SH-SY5Y (cell line): ENCODE data around the gene TRIM71.

ENCODE experiments used
- GATA2 ChIP-seq: IDR thresholded peaks from 2 replicates; pipeline ENCODE4 v1.6.1; 2011; ENCODE audit warnings: mild to moderate bottlenecking, low read depth, low read length
- GATA3 ChIP-seq: IDR thresholded peaks from 2 replicates; pipeline ENCODE4 v1.6.1; 2011; ENCODE audit warnings: low read depth, mild to moderate bottlenecking, low read length, moderate library complexity

The TRIM71 gene

DNA sequence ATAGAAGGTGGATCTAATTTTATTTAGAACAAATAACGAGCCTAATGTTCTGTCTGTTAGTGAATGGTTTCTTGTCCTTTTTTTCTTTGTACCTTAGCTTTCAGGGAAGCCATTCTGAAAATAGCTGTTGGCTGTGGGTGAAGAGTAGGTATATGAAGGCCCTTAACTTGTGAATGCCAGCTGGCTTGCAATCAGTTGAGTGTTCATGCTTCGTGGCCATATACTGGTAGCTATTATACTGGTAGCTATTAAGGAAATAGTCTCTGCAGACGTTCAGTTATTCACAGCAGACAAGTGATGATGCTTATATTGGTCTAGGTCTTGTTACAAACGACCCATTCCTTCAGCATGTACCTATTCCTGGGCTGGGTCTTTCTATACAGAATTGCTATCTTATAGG, 18.8 kb downstream of the TRIM71 start:
- no peak for TF ChIP-seq GATA2
- TF ChIP-seq GATA3, result no peak

DNA sequence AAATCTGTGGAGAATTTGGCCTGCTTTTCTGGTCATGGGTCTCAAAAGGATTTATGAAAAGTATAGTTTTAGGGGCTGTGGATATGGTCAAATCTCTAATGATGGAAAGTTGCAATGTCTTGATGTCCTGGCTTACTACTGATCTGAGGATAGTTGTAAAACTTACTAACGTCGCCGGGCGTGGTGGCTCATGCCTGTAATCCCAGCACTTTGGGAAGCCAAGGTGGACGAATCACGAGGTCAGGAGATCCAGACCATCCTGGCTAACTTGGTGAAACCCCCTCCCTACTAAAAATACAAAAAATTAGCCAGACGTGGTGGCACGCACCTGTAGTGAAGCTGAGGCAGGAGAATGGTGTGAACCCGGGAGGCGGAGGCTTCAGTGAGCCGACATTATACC, 19.6 kb downstream of the TRIM71 start:
- TF ChIP-seq GATA2 (no peak), GATA3 (no peak)

DNA sequence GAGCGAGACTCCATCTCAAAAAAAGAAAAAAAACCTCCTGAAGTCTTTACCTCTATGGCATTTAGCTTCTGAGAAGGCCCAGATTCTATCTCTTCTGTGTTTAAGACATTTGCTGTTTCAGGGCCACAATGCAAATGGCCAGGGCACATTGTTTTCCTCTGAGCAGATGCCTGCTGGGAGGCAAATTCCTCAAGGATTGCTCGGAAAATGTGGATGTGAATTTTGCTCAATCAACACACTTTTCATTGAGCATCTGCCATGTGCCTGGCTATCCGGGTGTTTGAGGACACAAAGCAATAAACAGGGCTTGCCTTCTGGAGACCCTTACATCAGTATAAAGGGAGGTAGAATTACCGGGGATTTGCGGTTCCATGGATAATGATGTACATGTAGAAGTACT, 20.0 kb downstream of the TRIM71 start:
- TF ChIP-seq GATA3 (no peak), GATA2 (no peak)

DNA sequence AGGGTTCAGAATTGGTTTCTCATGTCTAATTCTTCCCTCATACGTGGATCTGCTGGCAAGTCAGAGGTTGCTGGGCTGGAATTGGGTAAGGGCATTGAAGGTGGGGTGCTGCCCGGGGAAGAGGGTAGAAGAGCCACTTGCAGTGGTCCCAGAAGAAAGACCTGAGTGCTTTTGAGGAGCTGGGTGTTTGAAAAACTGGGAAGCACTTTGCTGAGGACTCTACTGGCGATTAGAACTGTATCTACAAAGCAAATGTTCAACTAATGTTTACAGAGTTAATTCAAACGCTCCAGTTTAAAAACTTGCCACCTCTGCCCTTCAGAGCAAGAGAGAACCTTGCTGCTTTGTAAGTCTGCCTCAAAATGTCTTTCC, 21.9 kb downstream of the TRIM71 start:
- TF ChIP-seq GATA2 (no peak), GATA3 (no peak)

DNA sequence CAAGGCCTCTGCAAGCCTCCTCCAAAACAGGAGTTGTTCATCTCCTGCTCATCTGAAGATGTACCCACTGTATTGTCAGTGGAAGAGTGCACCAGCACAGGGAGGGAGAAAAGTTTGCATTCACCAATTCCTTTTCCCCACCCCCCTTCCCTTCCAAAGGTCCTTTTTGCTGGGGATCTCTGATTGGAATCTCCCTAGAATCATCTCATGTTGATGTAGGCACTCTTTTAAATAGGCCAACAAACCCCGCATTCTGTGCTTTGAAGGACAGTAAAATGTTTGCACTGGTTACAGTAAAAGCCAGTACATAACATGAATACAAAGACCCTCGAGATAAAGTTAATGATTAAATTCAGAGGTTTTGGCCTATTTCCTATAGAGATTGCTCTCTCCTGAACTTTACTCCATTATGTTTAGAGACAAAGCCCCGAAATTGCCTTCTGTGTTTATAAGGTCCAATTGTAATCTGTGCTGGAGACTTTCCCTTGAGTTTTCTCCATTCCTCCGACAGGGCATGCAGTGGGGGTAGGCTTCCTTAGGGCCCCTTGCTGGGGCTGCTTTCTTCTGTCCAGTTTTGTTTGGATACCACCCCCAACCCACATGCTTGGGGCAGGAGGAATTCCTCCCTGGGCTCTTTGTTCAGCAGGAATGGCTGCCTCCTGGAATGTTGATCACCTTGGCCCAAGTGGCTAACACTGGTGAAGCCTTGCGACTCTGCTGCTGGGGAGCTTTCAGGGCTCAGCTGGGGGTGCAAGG, 22.5 kb downstream of the TRIM71 start:
- TF ChIP-seq GATA3, result no peak
- TF ChIP-seq GATA2, result no peak

DNA sequence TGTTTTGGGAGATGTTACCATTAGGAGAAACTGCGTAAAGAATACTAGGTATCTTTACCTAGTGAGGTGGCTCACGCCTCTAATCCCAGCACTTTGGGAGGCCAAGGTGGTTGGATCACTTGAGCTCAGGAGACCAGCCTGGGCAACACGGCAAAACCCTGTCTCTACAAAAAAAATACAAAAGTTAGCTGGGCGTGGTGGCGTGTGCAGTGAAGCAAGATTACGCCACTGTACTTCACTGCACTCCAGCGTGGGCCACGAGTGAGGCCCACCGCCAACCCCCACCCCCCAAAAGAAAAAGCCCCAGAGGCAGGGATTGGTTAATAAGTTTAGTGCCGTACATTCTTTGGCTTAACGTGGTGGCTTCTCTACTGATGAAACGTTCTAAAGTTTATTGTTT, 23.5 kb downstream of the TRIM71 start:
- TF ChIP-seq GATA3, result no peak
- TF ChIP-seq GATA2, result no peak

DNA sequence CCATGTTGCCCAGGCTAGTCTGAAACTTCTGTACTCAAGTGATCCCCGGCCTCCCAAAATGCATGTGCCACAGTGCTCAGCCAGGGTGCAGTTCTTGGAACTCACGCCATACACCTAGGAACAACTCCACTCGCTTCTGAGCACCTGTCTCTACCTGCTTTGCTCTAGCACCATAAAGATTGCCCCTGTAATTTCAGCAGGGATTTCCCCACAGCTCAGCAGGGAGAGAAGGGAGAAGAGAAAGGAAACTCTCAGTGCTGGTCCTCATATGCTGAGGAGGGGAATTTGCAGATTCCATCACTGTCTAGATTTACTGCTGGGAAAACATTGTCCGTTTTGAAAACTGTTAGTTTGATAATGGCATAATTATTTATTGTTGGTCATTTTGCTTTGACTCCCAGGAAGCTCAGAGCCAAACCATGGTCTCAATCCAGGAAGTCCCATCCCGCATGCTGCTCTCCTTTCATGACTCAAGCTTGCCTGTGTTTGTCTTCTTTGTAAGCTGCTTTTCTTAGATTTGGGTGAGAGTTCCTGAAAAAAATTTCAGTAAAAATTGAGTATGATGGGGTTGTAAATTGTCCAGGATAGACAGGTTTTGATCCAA, 24.2 kb downstream of the TRIM71 start:
- no peak for TF ChIP-seq GATA2
- no peak for TF ChIP-seq GATA3

DNA sequence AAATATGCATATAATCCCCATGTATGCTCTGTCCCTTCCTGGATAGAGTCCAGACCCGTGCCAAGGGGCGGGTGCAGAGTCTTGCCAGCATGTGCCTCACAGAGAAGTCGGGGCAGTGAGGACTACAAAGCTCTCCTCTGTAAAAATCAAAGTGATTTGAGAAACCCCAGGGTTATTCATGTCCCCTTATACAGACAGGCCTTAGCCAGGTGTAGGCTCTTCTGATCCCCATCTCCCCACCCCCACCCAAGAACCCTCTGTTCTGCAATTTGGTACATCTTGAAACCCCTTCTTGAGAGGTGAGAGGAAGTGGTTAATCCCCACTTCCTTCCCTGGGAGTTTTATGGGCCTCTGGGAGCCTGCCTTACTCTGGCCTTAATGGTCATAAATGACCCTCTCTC, 24.7 kb downstream of the TRIM71 start:
- TF ChIP-seq GATA2 (no peak), GATA3 (no peak)

DNA sequence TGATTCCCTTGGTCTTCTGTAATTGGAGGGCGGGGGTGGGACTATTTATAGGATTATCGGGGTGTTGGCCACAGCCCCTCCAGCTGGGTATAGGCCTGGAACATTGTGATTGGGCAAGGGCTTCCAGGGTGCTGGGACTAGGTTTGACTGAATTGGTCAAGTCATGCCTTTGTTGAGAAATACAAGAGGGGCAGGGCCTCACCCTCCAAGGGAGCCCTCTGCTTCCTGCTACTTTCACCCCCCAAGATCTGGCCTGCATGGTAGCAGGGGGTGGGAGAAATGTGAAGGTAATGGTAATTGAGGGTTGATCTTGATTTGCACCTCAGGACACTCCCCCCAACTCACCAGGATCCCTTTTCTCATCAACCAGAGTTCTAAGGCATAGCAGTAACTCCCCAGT, 25.2 kb downstream of the TRIM71 start:
- TF ChIP-seq GATA2 (no peak), GATA3 (no peak)

DNA sequence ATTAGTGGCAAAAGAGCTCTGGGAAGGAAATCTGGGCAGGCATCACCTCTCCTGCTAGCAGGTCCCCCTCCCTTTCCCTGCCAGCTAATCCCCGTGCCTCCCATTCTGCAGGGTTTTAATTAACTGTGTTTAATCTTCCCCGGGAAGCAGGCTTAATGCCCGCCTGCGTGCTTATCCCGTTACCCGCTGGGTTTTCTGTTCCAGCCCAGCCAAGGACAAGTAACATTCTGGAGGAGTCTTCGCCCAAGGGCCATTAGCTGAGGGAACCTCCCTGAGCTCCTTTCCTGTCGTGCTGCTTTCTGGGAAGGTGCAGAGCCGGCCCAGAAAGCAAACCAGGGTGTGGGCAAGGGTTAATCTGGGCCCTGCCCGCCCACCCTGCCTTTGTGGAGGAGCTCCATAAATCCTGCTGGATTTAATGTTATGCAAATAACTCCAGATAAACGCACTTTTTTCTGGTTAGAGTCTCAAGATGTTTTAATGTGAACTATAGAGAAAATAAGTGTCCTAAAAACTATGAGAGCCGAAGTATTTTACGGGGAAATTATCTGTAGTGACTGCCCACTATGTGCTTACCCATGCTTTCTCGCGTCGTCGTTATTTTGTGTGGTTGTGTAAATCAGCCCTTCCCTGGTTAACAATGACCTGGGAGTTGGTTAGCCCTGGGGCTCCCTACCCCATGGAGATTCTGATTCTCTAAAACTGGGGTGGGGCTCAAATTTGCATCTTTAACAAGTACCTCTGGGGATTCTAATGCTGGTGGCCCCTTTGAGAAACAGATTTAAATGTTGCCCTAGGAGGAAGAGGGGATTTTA, 25.9 kb downstream of the TRIM71 start:
- TF ChIP-seq GATA3, result no peak

DNA sequence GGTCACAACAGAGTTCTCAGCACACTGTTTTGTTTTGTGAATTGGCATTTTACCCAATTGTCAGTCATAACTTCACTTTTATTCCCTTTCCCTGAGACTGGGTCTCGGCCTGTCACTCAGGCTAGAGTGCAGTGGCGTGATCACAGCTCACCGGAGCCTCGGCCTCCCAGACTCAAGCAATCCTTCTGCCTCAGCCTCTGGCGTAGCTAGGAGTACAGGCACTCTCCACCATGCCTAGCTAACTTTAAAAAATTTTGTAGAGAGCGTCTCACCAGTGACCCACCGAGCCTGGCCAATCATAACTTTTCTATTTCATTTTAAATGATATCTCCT, 26.5 kb downstream of the TRIM71 start:
- TF ChIP-seq GATA3, result no peak
- no peak for TF ChIP-seq GATA2

DNA sequence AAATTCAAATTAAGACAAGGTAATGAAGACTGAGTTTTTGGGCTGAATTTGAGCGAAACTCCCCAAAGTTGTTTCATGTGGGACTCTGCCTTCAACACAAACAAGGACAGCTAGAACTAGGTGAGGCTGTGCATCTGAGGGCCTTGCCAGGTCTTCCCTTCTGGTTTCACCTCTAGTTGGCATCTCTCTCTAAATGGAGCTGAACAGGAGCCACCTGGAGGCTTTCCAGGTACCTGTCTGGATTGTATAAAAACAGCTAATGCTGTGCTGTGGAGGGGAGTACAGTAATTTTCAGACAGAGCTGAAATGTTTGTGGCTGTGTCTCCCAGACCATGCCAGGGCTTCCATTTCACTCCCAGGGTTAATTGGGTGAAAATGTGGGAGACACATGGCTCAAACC, 27.1 kb downstream of the TRIM71 start:
- TF ChIP-seq GATA2 (no peak), GATA3 (no peak)

DNA sequence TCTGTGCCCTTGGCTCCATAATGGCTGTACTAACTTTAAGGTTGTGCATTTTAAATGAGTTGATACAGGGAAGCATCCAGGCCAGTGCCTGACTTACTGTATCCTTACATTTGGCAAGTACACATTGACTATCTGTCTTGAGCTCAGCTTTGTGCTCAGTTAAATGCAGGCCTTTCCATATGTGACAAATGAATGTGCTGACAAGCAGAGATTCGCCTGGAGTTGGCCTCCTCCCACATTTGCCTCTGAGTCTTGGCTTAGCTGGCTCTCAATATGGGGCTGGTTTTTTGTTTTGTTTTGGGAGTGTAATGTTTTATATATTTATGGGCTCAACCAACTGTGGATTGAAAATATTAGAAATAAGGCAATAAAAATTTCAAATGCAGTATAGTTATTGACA, 29.7 kb downstream of the TRIM71 start:
- TF ChIP-seq GATA2 (no peak), GATA3 (no peak)

DNA sequence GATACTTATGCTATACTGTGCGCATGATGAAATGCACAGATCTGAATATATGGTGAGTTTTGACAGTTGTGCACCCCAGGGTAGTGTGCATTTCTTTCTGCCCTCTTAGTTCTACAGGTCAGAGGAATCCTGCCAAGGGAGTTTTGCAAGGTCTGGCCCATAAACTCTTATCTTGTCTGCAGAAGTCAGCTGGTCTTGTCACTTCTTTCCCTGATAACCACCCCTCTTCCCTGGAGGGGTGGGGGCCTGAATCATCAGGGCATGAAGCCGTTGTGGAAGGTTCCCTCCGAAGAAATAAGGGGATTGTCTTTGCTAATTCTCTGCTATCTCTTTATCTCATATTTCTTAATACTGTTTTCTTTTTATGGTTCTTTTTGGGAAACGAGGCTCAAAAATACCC, 30.4 kb downstream of the TRIM71 start:
- TF ChIP-seq GATA3 (no peak), GATA2 (no peak)

DNA sequence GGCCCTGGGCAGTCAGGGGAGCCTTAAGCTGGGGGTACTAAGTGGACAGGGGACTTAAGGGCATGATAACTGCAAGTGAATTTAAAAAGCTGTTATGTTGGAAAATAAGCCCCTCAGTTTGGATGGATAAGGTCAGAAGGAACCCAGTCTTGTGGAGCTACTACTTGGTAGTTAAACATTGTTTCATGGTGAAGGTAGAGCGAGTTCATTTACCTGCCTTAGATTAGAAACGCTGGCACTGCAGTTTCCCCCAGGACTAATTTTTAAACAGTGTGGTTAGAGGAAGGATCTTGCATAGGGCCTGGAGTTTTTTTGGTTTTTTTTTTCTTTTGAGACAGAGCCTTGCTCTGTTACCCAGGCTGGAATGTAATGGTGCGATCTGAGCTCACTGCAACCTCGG, 31.2 kb downstream of the TRIM71 start:
- TF ChIP-seq GATA3, result no peak
- no peak for TF ChIP-seq GATA2
